Measurements from ENCODE around the gene CCDC15.

The CCDC15 gene

GRCh38 chr11:125076378-125076945 is 122.5 kb downstream of the CCDC15 start:
- Mint-ChIP-seq H3K36me3 (ENCODE audit: low read depth) (no peaks in the 10 kb centered on the region), H3K27me3 (ENCODE audit: low read depth, poor library complexity) (peaks cover 14% of the 10 kb centered on the region), H3K27ac (no peak overlapping the region), H3K4me1 (peaks cover 20% of the 10 kb centered on the region), H3K9me3 (no peaks in the 10 kb centered on the region), H3K4me3 (no peak overlapping the region)
- no peak for DNase-seq
- TF ChIP-seq, protein P1, sequence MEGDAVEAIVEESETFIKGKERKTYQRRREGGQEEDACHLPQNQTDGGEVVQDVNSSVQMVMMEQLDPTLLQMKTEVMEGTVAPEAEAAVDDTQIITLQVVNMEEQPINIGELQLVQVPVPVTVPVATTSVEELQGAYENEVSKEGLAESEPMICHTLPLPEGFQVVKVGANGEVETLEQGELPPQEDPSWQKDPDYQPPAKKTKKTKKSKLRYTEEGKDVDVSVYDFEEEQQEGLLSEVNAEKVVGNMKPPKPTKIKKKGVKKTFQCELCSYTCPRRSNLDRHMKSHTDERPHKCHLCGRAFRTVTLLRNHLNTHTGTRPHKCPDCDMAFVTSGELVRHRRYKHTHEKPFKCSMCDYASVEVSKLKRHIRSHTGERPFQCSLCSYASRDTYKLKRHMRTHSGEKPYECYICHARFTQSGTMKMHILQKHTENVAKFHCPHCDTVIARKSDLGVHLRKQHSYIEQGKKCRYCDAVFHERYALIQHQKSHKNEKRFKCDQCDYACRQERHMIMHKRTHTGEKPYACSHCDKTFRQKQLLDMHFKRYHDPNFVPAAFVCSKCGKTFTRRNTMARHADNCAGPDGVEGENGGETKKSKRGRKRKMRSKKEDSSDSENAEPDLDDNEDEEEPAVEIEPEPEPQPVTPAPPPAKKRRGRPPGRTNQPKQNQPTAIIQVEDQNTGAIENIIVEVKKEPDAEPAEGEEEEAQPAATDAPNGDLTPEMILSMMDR (IDR thresholded peaks at IDR 0.05): no peak

GRCh38 chr11:125078016-125078415 is 124.0 kb downstream of the CCDC15 start:
- peaks cover 18% of the 10 kb centered on the region for H3K4me1 Mint-ChIP-seq
- no peak for DNase-seq
- no peaks in the 10 kb centered on the region for H3K9me3 Mint-ChIP-seq
- H3K27ac Mint-ChIP-seq: no peak overlapping the region
- no peak overlapping the region for H3K4me3 Mint-ChIP-seq
- H3K36me3 Mint-ChIP-seq (ENCODE audit: low read depth): no peaks in the 10 kb centered on the region
- TF ChIP-seq, protein P1 (IDR thresholded peaks at IDR 0.05): no peak
- peaks cover 18% of the 10 kb centered on the region for H3K27me3 Mint-ChIP-seq (ENCODE audit: low read depth, poor library complexity)

- H3K36me3 Mint-ChIP-seq (ENCODE audit: low read depth): no peaks in the 10 kb centered on the region
- DNase-seq: no peak
- H3K27me3 Mint-ChIP-seq (ENCODE audit: low read depth, poor library complexity): peaks cover 18% of the 10 kb centered on the region
- peaks cover 24% of the 10 kb centered on the region for H3K4me1 Mint-ChIP-seq
- TF ChIP-seq, protein P1 (IDR thresholded peaks at IDR 0.05): no peak
- no peak overlapping the region for H3K4me3 Mint-ChIP-seq
- no peaks in the 10 kb centered on the region for H3K9me3 Mint-ChIP-seq
- H3K27ac Mint-ChIP-seq: no peak overlapping the region
Measured at GRCh38 chr11:125078516-125079140, 124.6 kb downstream of the CCDC15 start.

DNA sequence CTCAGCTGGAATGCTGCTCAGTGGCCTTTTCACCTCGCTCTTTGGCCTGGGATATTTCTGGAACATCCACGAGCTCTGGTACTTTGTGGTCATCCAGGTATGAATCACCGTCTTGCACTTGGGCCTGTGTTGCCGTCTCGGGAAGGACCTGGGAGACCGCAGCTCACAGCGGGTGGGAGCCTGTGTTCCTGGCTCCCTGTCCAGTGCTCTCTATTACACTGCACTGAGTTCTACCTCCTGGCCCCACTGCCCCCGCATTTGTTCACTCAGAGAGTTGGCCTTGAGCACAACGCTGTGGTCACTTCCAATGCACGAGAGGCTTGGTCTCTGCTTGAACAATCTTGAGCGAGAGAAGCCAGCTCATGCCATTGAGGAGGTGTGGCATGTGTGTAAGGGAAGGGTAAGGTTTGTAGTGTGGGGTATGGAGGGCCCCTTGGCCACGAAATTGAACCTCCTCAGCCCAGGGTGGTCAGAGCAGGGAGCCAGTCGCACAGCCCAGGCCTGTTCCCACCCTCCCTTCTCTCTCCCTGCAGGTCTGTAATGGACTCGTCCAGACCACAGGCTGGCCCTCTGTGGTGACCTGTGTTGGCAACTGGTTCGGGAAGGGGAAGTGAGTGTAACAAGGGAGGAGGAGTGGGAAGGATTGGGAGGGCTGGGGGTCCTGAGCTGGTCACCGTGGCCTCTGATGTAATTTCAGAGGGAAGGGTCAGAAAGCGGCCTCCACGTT is 125.3 kb downstream of the CCDC15 start:
- Mint-ChIP-seq H3K36me3 (ENCODE audit: low read depth) (no peaks in the 10 kb centered on the region), H3K4me3 (no peak overlapping the region), H3K27me3 (ENCODE audit: low read depth, poor library complexity) (peaks cover 14% of the 10 kb centered on the region), H3K9me3 (no peaks in the 10 kb centered on the region), H3K27ac (peak overlapping the region; percentile 66), H3K4me1 (peaks cover 23% of the 10 kb centered on the region)
- TF ChIP-seq, protein P1 (IDR thresholded peaks at IDR 0.05): no peak
- no peak for DNase-seq

GRCh38 chr11:125079878-125080530 is 126.0 kb downstream of the CCDC15 start:
- TF ChIP-seq, protein P1 (IDR thresholded peaks at IDR 0.05): no peak
- no peak for DNase-seq
- Mint-ChIP-seq H3K9me3 (no peaks in the 10 kb centered on the region), H3K4me1 (peaks cover 25% of the 10 kb centered on the region), H3K27me3 (ENCODE audit: low read depth, poor library complexity) (peaks cover 18% of the 10 kb centered on the region), H3K27ac (no peak overlapping the region), H3K36me3 (ENCODE audit: low read depth) (no peaks in the 10 kb centered on the region), H3K4me3 (no peak overlapping the region)
